HUDEP-2 (cell line): Measurements from ENCODE around the gene PLD1.
"Not testable (repeated sequence)": the region's sequence is repeated elsewhere in the genome, so short reads cannot be mapped to it uniquely, and the experiment has no call there.

Experiments used
- DNase-seq, 76 experiments: peaks; one replicate each; lab custom pipeline; 2025; ENCODE audit not compliant: unreplicated experiment in 76 of 76; lab: John Stamatoyannopoulos, UW

The PLD1 gene

DNA sequence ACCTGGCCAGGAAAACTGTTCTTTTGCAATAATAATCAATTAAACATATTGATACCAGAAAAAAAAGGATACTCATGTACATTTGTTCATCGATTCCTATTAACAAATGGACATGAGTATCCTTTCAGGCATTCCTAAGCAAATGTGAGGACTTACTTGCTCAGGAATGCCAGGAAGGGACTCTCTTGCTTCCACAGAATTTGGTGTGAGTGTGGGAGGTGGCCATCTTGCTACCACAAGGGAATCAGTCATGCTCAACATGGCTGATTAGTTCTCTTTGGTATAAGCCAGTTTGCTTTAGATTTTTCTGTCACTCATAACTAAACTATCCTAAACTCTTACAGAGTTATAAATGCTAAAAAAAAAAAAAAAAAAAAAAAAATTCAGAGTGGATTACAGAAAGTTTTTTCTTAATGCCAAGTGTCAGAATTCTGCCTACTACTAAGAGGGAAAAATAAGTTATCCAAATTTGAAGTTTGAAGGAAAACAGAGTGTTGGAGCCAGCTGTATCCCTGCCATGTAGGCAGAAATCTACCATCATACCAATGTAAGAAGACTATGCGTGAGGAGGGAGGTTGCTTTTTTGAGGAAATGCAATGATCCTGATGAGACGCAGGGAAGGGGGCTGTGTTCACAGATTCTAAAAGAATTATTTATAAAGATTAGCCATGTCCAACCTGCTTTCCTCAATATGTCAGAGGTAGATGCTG, 98.7 kb downstream of the PLD1 start:
- no peak for DNase-seq

DNA sequence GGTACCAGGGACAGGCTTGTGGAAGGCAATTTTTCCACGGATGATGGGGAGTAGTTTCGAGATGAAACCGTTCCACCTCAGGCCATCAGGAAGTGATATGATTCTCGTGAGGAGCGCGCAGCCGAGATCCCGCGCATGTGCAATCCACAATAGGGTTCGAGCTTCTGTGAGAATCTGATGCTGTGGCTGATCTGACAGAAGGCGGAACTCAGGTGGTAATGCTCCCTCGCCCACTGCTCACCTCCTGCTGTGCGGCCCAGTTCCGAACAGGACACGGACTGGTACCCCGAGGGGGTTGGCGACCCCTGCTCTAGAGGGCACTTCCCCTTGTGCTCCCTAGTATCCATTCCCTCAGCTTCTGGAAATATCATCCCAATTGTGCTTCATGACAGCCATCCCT, 99.9 kb downstream of the PLD1 start:
- DNase-seq, result no peak

DNA sequence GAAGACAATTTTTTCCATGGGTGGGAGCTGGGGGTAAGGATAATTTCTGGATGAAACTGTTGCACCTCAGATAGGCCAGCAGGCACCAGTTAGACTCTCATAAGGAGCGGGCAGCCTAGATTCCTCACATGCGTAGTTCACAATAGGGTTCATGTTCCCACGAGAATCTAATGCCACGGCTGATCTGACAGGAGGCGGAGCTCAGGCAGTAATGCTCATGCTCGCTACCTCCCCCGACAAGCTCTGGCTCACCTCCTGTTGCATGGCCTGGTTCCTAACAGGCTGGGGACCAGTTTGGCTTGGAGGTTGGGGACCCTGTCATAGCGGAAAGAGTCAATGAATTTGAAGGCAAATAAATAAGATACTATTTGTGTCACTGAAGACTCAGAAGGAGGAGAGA, 105.5 kb downstream of the PLD1 start:
- no peak for DNase-seq

DNA sequence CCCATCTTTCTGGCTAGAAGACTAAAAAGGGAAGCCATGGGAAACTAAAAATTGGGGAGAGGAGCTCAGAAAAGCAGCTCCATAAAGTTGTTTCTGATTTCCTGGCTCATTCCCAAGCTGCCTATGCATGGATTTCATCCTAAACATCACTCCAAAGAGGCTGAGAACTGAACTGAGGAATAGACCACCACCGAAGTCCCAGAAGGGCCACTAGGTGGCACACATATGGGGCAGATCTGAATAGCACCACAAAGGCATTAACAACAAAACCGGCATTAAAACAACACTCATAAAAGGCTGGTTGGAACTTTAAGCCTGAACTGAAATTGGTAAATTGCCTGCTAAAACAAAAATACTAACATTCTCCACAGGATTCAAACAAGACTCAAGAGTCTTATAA, 106.3 kb downstream of the PLD1 start:
- peak in 47 of 76 experiments; percentile 1 to 59 (median 15) for DNase-seq

DNA sequence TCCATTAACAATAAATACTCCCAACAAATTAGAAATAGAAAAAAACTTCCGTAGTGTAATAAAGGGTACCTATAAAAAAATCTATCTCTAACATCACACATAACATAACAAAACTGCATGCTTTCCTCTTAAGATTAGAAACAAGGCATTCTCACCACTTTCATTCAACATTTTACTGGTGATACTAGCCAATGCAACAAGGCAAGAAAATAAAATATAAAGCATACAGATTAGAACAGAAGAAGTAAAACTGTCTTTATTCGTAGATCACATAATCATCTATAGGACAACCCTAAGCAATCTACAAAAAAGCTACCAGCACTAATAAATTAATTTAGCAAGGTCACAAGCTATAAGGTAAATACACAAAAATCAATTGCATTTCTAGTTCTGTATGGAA, 107.1 kb downstream of the PLD1 start:
- no peak for DNase-seq

DNA sequence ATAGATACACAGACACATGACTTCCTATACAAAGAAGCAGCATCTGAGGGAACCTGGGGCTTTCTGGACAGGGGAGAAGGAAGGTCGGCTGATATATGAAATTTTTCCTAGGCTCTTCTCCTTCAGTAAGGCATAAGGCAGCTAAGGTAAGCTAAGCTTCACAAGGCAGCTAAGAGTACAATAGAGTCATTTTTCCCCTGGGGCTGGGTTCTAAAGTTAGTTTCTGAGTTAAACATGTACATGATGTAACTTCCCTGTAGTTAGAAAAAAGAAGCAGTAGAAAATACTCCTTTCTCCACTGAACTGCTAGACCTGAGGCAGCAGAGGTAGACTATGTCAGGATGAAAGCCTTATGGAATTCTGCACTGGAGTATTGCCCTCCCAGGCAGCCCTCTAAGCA, 109.6 kb downstream of the PLD1 start:
- no peak for DNase-seq

DNA sequence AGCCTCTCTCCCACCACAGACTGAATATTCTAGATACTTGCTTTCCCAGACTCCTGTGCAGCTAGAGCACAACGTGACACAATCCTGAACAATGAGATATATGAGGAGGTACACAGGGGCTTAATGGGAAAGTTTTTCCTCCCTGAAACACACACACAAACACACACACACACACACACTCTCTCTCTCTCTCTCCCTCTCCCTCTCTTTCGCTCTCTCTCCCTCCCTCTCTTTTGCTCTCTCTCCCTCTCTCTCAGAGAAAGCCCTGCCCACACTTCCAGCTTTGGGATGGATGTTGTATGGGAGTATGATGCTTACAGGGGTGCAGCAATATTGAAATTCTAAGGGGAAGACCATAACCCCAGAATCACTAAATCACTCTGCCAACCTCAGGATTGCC, 110.1 kb downstream of the PLD1 start:
- no peak for DNase-seq

DNA sequence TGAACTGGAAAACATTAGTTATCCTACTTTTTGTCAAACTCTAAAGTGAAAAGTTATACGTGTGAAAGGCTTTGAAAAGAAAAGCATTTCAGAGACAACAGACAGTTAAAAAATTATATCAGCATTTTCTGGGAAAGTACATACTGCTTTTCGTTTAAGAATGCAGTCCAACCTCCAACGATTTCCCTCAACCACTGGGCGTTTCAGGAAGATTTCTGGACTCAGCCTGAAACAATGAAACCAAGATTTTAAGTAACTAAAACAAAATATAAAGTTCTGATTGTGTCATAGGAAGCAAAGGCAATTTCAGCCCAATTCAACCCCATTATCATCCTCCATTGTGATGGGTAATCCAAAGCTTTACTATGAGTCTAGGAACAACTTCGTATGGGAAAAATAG, 110.7 kb downstream of the PLD1 start:
- DNase-seq, result no peak

DNA sequence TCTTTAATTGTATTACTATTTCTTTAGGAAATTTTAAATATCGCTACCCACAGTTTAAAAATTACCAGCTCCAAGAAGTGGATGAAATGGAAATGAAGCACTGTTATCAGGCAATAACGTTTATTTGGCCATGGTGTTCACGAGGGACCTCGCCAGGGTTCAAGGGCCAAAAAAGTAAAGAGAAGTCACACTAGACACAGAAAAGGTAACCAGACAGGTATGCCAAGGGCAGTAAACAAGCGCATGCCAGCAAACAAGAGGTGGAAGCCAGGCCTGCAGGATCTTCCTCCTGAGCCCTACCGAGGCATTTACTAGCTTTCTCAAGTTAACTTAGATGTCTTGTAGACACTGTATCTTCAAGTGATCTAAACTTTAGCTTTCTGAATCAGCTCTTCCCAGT, 113.5 kb downstream of the PLD1 start:
- no peak for DNase-seq

DNA sequence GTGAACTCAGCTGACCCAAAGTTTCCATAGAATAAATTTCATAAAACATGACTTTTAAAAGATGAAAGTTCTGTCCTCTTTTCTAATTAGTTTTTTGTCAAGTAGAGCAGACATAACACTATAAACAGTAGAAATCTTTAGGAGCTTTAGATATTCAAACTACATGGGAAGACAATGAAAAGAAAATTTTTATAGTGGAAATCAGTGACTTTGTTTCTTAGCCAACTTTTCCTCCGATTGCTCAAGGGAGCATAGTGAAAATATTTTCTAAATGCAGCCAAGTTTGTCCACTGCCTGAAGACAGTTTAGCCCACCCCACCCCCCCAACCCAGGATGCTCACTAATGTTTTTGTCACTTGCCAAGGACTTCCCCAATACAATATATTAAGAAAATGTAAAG, 114.9 kb downstream of the PLD1 start:
- DNase-seq, result no peak

DNA sequence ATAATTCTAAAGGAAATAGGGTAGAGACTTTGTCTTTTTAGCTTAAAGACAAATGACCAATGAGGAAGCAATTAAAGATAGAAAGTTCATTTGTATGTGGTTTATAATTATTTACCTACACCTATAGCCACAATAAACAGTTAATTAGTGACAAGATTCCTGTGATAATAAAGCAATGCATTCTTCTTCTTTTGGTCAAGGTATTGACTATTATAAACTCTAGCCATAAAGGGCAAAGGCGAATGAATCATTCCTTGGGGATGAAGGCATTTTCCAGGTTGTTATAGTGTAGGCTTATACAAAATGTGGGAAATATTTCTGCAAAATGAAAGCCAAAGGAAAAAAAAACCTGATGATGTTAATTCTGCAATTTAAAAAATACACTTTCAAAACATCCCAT, 115.4 kb downstream of the PLD1 start:
- DNase-seq, result no peak

DNA sequence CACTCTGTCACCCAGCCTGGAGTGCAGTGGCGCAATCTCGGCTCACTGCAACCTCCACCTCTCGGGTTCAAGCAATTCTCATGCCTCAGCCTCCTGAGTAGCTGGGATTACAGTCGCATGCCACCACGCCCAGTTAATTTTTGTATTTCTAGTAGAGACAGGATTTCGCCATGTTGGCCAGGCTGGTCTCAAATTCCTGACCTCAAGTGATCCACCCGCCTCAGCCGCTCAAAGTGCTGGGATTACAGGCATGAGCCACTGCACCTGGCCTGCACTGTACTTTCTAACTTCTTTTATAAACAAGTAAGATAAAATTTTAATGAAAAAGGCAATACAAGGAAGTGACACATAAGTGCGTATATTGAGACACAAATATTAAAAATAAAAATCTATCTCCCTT, 117.7 kb downstream of the PLD1 start:
- DNase-seq, result not testable (repeated sequence)

DNA sequence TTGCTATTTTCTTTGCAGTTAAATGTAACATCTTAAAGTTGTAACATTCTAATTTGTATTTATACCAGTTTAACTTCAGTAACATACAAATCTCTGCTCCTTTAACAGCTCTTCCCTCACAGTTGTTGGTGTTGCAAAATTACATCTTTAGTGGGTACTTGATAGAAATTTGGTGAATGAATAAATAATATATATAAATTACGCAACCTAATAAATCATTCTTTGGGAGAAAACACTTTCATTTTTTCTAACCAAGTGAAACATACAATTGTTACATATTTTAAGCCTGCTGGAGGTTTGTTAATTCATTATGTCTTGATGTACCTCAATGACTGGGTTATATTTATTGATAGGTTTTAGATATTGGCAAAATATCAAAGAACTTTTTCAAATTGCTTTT, 118.8 kb downstream of the PLD1 start:
- no peak for DNase-seq

DNA sequence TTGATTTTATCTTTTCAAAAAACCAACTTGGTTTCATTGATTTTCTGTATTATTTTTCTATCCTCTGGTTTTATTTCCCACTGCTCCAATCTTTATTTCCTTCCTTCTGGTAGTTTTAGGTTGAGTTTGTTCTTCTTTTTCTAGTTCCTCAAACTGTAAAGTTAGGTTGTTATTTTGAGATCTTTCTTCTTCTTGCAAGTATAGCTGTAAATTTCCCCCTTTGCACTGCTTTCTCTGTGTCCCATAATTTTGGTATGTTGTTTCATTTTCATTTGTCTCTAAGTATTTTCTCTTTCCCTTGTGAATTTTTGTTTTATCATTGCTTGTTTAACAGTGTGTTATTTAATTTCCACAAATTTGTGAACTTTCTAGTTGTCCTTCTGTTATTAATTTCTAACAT, 120.0 kb downstream of the PLD1 start:
- no peak for DNase-seq

DNA sequence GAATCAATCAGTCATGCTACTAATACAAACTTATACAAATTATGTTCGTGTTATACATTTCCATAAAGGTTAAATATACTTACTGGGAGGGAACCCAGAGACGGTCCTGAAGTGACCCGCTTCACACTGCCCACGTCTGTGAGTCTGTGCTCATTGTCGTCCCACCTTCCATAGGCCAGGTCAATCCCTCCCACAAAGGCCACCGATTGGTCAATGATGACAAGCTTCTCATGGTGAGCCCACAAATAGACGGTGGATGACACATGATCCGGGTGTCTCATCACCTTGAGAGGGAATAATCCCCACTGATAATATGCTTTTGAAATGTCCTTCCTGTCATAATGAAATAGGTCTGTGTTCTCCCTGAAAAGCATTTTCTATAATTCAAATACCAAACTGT, 121.7 kb downstream of the PLD1 start:
- DNase-seq, result no peak

DNA sequence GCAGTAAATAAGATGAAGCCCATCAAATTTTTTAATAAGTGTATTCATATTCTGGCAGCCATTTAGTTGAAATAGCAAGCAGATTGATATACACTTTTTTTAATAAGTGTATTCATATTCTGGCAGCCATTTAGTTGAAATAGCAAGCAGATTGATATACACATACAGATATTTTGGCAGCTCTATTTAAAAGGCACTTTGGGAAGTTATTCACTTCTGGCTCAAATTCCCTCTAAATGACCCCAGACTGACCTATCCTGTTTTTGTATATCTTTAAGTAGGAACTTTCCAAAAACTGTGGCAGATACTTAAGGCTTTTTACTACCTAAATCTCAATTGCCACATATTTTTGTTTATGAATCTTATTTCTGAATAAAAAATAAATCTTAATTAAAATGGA, 122.3 kb downstream of the PLD1 start:
- DNase-seq, result no peak

DNA sequence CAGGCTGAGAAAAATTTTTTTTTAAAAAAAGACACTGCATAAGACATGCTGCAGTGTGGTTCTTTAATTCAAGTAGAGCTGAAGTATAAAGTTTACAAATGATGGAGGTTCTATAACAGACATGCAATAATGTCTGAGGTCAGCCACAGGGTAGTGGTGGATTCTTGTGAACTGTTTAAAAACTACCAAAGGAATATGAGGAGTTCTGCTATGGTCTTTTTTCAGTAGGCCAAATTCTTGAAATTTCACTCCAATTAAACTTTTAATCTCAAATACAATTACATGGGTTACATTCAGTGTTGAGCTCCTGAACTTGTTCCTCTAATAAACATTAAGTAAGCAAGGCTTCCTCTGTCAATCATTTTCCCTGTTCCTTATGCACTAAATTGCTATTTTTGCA, 122.7 kb downstream of the PLD1 start:
- no peak for DNase-seq

DNA sequence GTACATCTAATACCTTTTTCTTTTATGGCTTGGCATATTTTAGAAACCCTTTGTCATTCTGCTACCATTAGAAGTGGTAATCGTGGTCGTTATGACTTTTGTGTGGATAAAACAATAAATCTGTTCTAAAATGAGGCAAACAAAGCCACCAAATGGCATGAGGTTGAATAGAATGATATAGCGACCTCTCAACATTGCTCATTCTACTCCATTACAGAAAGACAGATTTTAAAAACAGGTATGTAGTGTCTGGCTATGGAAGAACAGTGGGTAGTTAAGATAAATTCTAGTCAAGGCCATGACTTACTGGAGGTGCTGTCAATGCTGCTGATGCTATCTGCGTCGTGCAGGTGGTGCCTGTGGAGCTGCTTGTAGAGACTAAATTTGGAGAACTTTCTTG, 123.2 kb downstream of the PLD1 start:
- no peak for DNase-seq

DNA sequence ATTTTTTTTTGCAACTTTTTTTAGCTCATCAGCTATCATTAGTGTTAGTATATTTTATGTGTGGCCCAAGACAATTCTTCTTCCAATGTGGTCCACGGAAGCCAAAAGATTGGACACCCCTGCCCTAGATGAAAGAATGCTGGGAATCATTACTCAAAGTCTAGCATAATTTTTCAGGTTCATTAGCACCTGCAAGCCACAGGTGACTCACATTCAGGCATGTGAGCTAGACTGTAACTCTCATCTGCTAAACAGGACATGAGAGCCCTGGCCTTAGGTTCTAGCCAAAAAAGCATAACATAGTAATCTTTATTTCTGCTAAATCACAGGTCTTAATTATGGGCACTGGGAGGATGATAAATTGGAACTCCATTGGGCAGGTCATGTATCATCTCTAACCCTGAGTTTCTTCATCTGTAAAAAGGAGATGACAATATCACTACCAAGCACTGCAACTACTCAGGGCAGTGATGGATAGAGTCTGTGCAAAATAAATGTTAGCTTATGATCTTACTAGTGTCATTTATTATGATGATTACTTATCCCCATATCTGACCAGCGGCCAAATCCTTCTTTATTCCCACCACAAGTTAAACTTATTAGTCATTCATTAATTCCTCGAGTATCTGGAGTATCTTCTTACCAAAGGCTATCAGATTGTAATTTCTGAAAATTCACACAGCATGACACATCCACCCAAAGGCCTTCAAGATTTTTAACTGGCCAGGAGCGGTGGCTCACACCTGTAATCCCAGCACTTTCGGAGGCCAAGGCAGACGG, 125.0 kb downstream of the PLD1 start:
- no peak for DNase-seq

DNA sequence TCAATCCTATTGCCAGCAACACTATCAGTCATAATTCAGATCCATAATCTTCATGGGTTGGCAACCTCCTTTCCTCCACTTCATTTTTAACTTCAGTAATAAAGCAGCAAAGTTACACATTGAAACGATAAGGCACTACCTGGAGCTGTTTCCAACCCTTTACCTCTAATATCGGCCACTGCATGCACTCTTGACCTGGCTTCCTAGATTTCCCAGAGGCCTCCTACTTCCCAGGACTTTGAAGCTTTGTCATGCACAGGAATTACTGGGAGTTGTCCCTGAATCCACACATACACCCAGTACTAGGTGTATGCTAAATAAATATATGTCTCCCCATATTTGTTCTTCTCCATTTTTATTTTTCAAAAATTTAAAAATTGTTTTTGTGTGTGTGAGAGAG, 126.1 kb downstream of the PLD1 start:
- no peak for DNase-seq

DNA sequence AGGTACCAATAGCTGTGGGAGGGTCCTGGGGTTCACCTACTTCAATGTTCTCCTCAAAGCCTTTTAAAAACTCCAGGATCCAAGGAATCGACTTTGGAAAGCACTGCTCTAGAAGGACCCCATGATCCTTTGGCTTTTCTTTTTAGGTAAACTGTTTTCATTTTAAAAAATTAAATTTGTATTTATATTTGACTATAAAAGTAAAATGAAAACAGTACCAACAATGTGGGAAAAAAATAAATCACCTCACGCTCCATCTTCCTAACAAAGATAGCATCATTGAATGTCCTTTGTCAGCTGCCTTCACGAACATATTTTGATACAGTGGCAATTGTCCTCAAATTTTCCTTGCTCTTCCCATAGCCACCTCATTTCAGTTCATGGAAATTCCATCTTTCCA, 127.5 kb downstream of the PLD1 start:
- DNase-seq, result no peak

DNA sequence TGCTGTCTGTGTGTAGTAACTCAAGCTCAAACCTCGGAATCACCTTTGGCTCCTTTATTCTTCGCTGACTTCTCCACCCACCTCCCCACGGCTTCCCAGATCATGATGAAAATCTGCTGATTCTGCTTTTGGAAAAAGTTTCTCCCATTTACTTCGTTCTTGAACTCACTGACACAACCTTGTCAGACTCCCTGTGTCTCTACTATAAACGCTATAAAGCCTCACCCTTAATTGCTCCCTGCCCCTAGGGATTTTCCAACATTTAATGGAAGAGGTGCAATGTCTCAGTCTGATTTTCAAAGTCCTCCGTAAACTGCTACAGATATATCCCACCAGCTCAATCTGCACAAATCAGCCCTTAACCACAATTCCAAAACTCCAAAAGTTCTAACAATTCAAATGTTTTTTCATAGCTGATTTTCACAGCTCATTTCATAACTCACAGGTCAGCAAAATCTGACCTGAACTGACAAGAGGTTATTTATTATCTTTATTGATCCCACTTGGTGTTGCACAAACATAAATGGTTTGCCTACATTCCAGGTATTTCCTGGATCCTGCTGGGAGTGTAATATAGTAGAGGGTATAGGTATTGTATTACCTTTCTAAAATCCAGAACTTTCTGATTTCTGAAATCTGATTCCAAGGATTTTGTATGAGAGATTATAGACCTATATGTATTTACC, 129.4 kb downstream of the PLD1 start:
- DNase-seq, result no peak
